ENCODE data around the gene DAB2IP.
"Not testable (repeated sequence)": the region's sequence is repeated elsewhere in the genome, so short reads cannot be mapped to it uniquely, and the experiment has no call there.

DAB2IP gene

DNA sequence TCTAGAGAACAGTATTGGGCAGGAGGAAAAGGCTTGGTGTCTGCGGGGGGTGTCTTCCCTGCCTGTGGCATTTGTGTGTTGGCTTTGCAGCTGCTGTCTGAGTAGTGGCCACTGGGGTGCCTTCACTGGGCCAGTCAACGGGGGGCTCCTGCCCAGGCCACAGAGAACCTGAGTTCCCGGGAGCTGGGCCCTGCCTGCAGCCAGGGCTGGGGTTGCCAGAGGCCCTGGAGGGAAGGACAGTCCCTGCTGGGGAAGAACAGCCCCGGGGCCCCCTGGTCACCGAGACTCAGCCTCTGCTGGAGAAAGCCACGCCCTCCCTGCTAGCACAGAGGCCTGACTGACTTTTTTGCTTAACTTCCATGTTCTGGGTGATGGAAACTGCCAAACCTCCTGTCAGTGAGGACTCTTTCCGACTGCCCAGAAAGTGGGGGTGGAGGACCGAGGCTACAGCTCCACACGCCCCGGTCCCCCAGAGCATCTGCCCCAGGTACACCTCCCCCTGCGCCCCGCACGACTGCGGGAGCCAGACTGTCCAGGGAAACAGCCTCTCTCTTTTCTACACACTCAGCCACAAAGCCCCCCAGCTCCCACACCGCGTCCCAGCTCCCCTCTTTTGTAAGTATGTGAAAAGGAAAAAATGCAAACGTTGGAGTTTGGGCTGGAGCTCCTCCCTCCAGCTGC is 133.4 kb downstream of the DAB2IP start:
- no peak for FAIRE-seq
- no peak for DNase-seq (ENCODE audit: insufficient read length, low spot score)

DNA sequence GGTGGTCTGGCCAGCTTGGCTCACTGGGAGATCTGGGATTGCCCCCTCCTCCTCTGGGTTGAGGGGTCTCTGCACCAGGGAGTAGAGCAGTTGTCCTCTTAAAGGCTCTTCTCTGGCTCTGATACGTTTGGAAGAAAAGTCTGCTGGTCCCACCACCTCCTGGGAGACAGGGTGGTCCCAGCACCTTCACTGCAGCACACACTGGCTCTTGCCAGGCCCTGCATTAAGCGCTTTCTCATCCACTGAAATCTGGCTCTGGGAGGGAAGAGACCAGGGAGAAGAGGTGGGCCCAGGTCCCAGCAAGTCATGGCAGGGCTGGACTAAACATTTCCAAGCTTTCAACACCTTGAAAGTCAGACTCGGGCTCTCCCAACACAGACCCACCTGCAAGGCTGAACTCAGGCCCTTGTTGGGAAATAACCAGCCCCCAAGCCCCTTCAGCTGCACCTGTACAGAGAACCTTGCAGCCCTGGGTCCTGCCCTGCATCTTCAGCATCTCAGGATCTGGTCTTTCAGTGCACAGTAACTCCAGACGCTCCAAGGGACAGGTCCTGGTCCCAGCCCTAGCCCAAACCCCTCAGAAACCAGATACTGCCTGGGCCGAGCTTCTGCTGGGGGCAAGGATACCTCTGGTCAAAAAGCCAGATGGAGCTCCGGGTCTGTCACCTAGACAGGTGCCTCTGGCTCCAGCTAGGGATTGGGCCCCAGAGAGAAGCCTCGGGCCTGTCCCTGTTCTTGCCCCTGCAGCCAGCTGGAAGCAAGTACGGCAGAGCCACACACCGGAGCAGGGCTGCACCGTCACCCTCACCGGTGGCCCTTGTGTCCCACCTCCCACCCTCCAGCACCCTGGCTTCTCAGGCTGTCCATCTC is 134.5 kb downstream of the DAB2IP start:
- FAIRE-seq, result no peak
- no peak for DNase-seq (ENCODE audit: insufficient read length, low spot score)

DNA sequence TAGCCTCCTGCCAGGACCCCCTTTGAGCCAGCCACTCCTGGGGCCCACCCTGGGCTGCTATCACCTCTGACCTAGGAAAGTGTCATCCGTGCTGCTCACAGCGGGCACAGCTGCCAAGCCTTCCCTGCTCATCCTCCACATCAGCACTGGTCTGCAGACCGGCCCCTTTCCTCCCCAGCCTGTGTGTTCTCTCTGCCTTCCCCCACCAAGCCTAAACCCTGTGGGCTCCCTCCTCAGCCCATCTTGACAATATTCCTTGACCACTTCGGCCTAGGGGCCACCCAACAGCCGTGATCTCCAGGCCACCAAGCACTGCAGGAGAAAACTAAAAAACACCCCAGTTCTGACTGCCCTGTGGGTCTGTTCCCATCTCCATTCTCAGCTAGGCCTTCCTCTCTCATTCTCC is 135.1 kb downstream of the DAB2IP start:
- no peak for FAIRE-seq
- no peak for DNase-seq (ENCODE audit: insufficient read length, low spot score)

DNA sequence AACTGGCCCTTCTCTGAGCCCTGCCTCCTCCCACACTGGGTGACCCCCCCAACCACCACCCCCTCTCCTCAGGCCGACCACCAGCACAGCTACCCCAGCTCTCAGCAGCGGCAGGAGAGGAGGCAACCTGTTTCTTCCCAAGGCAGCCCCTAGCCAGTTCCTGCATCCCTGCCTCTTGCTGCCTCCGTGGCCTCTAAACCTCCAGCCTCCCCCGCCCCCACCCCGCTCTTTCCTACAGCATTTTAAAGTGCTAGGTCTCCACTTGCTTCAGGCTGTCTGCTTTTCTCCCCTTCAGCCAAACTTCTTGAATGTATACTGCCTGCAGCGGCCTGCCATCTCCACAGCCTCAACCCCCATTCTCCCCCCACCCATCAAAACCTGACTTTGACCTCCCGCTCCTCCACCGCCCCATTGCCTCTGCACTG is 135.6 kb downstream of the DAB2IP start:
- DNase-seq (ENCODE audit: insufficient read length, low spot score), result no peak
- no peak for FAIRE-seq

DNA sequence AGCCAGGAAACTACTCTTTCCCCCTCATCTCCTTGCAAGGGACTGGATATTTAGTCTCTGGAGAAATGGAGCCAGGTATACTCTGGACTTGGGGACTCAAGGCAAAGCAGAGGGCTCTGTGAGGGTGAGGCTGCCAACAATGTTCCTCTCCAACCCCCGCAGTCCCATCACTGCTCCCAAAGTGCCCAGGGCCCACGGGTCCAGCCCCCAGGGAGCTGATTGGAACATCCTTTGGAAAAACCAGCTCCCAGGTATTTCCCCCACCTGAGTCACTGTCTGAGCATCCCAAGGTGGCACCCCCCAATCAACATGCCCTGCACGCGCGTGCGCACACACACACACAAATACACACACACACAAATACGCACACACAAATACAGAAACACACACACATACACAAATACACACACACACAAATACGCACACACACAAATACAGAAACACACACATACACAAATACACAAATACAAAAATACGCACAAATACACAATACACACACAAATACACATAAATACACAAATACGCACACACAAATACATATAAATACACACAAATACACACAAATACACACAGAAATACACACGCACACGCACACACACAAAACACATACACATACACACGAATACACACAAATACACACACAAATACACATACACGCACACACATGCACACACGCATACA is 137.4 kb downstream of the DAB2IP start:
- FAIRE-seq (no peak), DNase-seq (ENCODE audit: insufficient read length, low spot score) (no peak)

DNA sequence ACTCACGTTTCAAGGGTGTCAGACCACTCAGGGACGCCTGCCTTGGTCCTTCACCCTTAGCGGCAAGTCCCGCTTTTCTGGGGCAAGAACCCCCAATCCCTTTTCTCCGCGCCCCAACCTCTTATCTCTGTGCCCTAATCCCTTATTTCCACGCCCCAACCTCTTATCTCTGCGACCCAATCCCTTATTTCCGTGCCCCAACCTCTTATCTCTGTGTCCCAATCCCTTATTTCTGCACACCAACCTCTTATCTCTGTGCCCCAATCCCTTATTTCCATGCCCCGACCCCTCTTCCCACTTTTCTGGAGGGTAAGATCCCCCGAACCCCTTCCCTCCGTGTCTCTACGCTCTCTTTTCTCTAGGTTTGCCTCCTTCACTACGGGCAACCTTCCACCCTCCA is 139.4 kb downstream of the DAB2IP start:
- no peak for DNase-seq (ENCODE audit: insufficient read length, low spot score)
- no peak for FAIRE-seq

DNA sequence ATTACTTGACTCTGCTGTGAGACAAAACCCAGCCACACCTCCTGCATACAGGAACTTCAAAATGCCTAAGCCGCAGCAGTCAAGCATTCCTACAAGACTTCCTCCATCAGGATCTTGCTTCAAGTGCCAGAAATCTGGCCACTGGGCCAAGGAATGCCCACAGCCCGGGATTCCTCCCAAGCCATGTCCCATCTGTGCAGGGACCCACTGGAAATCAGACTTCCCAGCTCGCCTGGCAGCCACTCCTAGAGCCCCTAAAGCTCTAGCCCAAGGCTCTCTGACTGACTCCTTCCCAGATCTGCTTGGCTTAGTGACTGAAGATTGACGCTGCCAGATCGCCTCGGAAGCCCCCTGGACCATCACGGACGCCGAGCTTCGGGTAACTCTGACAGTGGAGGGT is 141.0 kb downstream of the DAB2IP start:
- FAIRE-seq; DNase-seq (ENCODE audit: insufficient read length, low spot score): not testable (repeated sequence)

DNA sequence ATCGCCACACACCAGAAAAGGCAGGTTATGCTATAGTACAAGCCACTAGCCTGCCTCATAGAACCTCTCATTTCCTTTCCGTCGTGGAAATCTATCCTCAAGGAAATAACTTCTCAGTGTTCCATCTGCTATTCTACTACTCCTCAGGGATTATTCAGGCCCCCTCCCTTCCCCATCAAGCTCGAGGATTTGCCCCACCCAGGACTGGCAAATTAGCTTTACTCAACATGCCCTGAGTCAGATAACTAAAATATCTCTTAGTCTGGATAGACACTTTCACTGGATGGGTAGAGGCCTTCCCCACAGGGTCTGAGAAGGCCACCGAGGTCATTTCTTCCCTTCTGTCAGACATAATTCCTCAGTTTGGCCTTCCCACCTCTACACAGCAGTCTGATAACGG is 142.9 kb downstream of the DAB2IP start:
- not testable (repeated sequence) for DNase-seq (ENCODE audit: insufficient read length, low spot score); FAIRE-seq

DNA sequence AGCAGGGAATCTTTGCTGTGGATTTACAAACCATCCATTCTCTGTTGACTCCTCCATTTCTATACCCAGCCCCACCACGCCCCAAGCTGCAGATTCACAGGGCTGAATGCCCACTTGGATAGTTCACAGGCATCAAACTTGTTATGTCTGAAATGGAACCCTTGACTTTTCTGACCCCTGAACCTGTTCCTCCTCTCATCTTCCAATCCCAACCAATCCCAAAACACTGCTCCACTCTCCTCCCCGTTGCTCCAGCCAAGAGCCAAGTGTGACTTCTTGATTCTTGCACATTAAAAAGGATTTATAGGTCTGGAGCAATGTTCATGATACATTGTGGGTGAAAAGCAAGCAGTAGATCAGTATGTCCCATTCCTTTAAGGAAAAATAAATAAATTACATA is 145.6 kb downstream of the DAB2IP start:
- FAIRE-seq (no peak), DNase-seq (ENCODE audit: insufficient read length, low spot score) (no peak)

DNA sequence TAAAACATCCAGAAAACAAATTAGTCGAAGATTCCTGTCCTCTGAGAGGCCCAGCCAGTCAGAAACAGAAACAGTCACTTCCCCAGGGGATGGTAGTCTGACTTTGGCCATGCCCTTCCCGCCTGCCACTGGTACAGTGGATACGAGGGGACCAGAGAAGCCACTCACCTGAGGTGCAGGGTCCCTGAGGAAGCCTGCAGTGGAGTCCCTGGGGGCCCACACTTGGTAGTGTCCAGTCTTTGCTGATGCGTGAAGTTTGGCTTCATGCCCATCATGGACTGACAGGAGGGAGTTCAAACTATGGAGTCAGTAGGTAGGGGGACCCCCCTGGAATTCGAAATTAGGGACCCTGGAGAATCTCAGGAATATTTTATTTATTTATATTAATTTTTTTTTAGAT is 147.5 kb downstream of the DAB2IP start:
- no peak for FAIRE-seq
- DNase-seq (ENCODE audit: insufficient read length, low spot score), result no peak

DNA sequence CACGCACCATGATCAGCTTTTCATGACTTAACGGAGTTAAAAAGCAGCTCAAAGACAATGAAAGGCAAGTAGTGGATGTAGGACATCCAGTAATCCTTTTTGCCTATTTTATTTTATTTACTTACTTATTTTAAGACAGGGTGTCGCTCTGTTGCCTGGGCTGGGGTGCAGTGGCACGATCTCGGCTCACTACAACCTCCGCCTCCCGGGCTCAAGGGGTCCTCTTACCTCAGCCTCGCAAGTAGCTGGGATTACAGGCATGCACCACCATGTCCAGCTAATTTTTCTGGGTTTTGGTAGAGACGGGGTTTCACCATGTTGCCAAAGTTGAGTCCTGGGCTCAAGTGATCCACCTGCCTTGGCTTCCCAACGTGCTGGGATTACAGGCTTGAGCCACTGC is 148.9 kb downstream of the DAB2IP start:
- FAIRE-seq, result no peak
- no peak for DNase-seq (ENCODE audit: insufficient read length, low spot score)

DNA sequence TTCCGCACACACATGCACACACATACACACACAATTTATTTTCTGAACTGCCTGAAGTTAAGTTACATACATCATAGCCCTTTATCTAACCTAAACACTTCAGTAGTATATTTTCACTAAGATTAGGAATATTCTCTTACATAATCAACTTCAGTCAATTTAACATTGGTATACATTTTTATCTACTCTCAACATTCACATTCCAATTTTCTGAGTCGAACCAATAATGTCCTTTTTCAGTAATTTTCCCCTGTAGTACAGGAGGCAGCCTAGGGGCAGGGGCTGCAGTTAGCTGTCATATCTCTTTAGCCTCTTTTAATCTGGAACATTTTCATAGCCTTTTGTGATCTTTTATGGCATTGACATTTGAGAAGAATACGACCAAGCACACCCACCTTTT is 150.1 kb downstream of the DAB2IP start:
- DNase-seq (ENCODE audit: insufficient read length, low spot score) (no peak), FAIRE-seq (no peak)

DNA sequence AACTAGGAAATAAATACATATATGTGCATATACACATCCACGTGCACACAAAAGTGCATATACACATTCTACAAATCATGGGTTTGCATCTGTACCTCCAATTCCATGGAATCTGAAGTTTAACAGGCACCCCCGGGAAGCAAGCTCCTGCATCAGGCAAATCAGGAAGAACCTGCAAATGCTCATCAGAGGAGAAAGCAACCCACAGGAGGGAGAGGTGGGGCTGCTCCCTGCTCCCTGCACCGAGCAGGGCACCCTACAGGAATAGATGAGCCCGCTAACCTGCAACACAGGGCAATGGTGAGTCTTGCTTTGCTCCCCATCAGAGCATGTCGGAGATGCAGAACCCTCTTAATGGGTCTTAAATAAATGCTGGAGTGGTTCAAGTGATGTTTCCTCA is 151.3 kb downstream of the DAB2IP start:
- DNase-seq (ENCODE audit: insufficient read length, low spot score) (no peak), FAIRE-seq (no peak)

DNA sequence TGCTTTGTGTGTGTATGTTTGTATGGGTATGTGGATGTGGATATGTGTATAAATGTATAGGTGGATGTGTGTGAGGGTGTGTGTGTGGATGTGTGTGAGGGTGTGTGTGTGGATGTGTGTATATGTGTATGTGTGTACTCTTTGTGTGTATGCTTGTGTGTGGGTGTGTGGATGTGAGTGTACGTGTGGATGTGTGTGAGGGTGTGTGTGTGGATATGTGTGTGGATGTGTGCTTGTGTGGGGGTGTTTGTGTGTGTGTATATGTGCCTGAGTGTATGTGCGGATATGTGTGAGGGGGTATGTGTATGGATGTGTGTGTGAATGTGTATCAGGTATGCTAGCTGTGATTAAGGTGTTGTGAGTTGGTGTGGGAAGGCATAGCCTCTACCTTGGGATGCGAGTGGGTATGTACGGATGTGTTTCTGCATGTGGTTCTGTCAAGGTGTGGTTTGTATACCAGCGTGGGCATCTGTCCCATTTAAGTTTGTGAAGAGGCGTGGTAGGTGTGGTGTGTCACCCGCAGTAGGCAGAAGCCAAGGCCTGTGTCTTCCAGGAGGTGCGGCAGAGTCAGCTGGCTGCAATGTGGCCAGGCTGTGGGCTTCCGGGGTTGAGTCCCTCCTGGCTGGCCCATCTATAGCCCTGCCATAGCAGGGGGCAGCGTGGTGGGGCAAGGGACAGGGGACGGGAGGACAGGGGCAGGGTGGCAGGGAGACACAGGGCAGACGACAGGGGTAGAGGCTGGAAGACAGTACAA is 155.8 kb downstream of the DAB2IP start:
- FAIRE-seq, result no peak
- no peak for DNase-seq (ENCODE audit: insufficient read length, low spot score)

DNA sequence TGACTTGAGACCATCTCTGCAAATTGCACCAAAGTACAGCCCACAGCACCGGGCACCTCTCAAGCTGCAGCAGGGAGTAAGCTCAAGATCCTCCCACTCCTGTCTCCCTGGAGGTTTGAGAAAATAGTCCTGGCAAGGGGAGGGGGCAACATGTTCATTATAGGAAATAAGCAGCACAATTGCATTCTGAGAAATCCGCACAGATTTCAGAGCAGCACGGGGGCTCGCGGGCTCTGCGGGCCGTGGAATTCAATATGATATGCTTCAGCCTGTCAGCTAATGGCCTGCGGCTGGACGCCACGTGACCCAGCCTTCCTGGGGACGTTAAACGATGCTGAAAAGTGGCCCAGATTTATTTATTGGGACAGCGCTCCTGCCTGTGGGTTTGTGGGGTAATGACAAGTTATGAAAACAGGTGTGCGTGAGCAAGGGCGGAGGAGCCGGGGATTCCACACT is 156.4 kb downstream of the DAB2IP start:
- FAIRE-seq (no peak), DNase-seq (ENCODE audit: insufficient read length, low spot score) (no peak)

DNA sequence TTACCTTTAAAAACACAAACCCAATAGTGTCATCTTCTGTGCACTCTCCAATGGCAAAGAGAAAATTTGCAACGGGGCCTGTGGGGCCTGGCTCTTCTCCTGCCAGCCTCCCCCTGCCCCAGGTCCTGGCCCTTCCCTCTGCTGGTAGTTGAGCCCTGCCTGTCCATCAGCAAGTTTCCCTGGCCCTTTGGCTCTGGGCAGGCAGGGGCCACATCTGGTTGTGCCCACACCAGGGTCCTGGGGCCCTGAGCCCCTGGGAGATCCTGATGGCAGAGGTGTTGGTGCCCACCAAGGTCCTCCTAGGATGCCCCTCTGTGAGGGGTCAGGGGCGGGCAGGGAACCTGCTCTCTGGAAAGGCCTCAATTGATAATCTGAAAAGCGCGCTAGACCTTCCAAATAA is 157.3 kb downstream of the DAB2IP start:
- FAIRE-seq, result no peak
- DNase-seq (ENCODE audit: insufficient read length, low spot score), result no peak

DNA sequence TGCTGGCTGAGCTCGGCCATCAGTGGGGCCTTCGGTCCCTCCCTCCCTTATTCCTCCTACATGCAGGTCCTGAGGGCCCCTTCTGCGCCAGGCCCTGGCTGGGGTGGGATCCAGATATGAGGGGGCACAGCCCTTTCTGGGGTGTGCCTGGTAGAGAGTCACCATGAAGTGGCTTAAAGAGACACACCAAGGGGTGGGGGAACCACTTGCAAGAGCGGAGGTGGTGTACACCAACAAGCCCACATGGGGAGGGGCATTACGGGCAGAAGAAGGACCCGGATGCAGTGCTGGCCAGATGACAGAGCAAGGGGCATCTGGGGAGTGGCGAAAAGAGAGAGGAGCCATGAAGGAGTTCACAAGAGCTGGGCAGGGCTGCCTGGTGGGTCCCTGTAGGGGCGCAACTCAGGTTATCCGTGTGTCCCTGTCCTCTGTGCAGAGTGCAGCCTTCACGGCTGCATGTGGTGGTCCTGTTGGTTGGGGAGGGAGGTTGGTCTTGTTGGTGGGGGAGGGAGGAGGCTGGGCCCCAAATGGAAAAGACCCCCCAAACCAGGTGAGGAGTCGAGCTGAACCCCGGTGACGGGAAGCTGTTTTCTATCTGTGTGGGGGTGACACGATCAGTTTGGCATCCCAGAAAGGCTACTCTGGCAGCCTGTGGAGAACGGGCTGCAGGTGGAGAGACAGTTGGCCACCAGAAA is 158.1 kb downstream of the DAB2IP start:
- no peak for FAIRE-seq
- DNase-seq (ENCODE audit: insufficient read length, low spot score), result no peak

DNA sequence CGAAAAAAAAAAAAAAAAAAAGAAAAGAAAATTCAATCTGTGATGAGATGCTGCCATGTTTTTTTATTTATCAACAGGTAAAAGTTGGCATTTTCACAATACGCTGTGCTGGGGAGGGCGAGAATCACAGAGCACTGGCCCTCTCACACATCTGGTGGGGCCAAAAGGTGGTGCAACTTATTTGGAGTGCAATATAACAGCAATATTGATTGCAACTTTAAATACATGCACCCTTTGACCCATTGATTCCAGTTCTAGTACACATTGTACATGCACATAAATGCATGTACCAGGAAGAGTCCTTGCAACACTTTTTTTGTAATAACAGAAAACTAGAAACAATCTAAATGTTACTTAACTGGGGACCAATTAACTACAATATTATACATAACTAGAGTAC is 159.1 kb downstream of the DAB2IP start:
- no peak for DNase-seq (ENCODE audit: insufficient read length, low spot score)
- no peak for FAIRE-seq

DNA sequence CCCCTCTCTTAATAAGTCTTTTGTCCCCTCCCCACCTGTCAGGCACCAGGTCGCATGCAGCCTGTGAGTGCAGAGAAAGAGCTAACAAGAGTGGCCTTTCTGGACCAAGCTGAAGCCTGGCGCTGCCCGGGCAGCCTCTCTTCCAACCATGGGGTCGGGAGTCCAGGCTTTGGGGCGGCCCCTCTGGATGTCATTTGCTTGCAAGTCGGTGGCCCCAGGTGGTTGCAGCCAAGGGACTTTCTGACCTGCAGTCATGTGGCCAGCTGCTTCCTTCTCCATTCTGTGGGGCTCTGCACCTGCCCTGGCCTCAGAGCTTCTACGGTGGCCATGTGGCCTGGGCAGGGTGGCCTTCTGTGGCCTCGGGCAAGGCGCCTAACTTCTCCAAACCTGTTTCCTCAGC is 159.7 kb downstream of the DAB2IP start:
- FAIRE-seq (no peak), DNase-seq (ENCODE audit: insufficient read length, low spot score) (no peak)

DNA sequence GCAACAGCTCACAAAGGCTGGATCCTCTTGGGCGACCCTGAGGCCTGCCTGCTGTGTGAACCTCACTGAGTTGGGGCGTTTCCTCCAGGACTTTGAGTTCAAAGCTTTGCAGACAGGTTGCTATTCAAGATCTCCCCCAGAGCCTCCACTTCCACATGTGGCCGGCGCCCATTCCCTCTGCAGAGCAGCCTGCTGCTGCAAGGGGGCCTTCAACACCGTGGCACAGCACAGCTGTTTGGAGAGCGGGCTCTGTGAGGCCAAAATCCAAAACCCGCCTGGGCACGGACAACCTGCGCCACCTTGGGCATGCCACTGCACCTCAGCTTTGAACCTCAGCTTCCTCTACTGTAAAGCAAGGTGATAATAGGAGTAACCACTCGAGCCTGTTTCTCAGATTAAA is 160.3 kb downstream of the DAB2IP start:
- DNase-seq (ENCODE audit: insufficient read length, low spot score), result no peak
- FAIRE-seq, result no peak

All from GM19239 (cell line).